Activated CD4-positive, alpha-beta T cell treated with anti-CD3 and anti-CD28 coated beads, Interleukin-2, Interleukin-4, amounts not matched to agents 100 ng/mL and 50 ng/mL, durations not matched to agents 16 hours and 8 hours (primary cell): ENCODE results near the gene ACTR8.
A peak's percentile ranks its signal among the peaks of the same experiment; 100 is the strongest.

ENCODE experiments used
- DNase-seq: peaks from one replicate; pipeline ENCODE4 v3.0.0-alpha.2; 2020; ENCODE audit warnings: low spot score

Gene ACTR8

DNA sequence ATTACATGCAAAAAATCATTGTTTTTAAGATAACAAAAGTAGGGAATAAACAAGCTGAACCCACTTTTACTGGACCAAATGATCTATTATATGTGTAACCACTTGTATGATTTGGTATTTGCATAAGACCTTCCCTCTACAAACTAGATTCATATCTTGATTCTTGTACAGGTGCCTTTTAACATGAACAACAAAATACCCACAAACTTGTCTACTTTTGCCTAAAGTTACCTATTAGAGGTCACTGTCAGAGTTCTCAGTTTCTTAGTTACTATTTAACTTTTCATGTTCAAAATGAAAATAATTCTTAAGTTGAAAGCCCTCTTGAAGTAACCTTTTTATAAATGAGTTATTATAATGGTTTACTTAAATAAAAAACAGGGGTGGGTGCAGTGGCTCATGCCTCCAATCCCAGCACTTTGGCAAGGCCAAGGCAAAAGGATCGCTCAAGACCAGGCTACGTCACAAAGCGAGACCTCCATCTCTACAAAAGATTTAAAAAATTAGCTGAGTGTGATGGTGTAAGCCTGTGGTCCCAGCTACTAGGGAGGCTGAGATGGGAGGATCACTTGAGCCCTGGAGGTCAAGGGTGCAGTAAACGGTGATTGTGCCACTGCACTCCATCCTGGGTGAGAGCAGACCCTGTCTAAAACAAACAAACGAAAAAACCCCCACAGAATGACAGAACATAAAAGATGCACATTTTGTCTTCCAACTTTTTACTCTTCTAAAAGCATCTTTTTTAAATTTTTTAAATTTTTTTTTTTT, 16.0 kb downstream of the ACTR8 start:
- no peak for DNase-seq

DNA sequence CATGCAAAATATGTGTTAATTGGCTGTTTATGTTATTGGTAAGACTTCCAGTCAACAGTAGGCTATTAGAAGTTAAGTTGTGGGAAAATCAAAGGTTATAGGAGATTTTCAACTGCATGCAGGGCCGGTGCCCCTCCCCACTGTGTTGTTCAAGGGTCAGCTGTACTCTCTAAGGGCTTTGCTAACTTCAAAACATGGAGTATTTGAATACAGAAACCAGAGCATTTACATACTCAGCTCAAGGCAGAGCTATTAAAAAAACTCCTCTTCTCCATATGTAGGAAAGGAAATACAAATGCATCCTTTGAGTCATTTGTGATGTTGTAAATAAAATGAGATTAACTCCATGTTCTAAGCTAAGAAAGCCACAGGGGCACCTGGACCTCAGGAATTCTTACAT, 18.8 kb downstream of the ACTR8 start:
- no peak for DNase-seq

DNA sequence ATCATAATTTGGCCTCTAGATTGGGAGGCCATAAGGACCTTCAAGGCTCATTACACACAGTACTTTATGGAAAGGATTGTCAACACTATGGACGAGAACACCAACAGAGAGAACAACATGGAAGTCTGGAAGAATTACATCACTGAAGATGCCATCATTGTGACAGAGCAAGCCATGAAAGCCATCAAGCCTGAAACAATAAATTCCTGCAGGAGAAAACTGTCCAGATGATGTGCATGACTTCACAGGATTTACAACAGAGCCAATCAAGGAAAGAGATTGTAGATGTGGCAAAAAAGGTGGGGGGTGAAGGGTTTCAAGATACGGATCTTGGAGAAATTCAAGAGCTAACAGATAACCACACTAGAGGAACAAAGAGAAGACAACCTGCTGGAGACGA, 19.7 kb downstream of the ACTR8 start:
- no peak for DNase-seq

DNA sequence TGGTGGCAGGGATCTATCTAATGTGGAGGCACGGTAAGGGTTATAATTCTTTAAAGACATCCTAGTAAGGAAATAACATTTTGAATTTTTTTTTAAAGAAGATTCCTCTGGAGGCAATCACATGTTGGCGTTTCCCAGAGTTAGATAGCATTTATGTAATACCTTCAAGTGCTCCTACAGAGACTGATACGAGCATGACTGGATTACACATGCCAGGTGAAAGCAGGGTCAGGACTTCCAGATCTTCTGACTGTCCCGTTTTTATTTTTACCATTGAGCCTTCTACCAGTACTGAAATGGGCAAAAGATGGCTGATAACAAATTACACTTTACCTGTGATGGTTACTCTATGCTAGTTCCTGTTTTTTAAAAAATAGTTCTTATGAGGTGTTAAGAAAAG, 21.8 kb downstream of the ACTR8 start:
- DNase-seq = no peak

DNA sequence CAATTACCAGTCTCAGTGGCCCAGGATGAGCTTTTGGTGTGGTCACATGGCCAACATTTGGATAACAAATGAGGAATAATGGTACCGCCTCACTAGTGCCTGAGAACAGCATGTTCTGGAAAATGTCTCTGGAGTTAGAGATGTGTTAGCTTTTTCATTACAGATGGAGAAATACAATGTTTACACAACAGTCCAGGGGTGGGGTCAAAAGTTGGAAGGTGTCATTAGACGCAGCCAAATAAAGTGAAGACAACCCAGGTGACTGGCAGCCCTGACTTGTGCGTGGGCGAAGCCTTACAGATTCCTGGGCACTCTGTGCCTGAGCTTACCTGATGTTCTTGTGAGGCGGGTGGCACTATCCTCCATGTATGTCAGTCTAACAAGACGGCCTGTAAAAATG, 22.8 kb downstream of the ACTR8 start:
- DNase-seq = no peak

DNA sequence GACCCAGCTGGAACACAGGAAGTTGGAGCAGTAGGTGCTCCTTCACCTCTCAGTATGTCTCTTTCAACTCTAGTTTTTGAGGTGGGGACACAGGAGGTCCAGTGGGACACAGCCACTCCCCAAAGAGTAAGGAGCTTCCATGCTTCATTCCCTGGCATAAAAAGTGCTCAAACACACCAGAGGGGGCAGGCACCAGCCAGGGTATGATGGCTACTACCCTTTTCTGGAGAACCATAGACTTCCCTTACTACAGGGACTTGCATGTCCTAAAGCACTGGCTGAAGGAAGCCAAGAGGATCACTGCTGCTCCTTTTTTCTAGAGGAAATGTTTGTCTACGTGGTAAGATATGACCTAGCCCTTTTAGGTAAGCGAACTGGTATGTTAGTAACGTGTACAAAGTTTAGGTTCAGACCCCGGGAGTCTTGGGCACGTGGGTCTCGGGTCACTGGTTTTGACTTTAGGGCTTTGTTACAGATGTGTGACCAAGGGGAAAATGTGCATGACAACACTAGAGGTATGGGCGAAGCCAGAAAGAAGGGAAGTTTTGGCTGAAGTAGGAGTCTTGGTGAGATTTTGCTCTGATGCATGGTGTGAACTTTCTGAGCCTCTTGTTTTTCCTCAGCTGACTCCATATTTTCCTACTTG, 23.7 kb downstream of the ACTR8 start:
- no peak for DNase-seq

DNA sequence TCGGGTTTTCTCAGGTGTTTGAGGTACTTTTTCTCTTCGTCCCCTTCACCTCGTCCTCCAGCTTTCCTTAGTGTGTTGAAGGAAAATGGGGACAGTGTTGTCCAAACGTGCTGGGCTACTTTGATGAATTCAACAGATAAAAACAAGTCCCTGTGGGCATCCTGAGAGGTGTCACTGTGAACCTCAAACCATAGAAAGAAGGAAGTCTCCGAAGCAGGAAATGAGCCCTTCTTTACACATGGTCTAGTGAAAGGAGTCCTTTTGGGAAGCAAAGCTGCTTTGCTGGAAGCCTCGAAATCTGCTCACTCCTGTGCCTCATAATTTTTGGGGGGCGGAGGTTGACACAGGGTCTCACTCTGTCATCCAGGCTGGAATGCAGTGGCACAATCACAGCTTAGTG, 25.0 kb downstream of the ACTR8 start:
- no peak for DNase-seq

DNA sequence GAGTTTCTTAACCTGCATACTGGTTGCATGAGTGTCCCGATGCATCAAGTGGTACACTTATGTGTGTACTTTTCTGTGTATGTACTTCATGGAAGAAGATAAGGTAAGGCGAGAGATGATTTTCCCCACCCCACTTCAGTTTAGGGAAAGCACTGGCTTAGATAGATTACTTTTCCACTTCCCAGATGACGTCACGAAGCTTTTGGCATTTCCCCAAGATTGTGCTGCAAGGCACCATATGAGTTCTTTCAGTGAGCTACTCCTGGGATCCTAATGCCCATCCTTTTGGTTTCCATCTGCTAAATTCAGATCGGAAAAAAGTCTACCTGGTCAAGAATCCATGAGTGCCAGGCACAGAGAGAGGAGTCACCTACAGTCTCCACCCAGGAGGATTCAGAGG, 31.1 kb downstream of the ACTR8 start:
- DNase-seq = no peak

DNA sequence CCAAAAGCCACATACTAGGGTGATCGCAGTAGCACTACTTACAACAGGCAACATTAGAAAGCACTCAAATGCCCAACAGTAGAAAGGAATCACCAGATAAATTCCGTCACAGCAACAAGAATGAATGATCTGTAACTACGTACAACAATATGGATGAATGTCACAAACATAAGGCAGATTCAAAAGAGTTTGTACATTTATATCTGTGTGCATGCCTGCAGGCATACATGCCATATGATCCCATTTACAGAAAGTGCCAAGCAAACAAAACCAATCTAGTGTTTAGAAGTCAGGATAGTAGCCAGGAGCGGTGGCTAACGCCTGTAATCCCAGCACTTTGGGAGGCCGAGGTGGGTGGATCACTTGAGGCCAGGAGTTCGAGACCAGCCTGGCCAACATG, 32.0 kb downstream of the ACTR8 start:
- no peak for DNase-seq

DNA sequence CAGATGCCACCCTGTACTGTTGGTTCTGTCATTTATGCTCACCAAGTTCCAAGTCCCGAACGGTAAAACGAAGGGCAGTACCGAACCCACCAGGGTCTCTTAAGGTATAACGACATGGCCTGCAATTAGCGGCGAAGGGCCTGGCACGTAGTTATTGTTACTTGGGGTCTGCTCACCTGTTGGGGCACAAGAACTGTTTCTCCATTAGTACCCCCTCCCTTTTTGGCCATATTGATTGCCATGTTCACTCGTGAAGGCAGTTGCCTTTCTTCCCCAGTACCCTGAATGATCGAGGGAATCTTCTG, 35.1 kb downstream of the ACTR8 start:
- DNase-seq = no peak

DNA sequence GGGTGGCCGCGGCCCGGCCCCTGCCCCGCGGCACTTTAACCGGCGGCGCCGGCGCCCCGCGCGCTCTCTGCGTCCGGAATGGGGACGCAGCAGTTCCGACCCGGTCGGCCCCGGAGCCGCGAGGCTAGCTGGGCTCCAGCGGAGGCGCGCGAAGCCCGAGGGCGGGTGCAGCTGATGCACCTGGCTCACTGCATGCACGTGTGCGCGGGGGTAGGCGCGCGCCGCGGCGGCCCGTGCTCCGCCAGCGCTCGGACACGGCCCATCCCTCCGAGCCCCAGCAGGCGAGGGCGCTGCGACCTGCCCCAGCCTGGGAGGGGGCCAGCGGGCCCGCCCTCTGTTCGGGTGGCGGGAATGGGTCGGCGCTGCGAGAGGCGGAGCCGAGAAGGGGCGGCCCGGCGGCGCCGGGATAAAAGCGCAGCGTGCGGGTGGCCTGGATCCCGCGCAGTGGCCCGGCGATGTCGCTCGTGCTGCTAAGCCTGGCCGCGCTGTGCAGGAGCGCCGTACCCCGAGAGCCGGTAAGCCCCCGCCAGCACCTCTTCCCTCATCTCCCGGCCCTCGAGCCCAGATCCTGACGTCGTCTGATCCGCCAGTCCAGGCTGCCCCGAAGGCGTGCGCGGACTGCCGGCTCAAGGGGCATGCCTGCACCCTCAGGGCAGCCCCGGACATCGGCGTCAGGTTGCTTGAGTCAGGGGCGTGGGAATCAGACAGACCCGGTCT, 35.7 kb downstream of the ACTR8 start, which contains the start of the genes CHDH and IL17RB:
TSS of gene CHDH (minus strand) at position 286 of the 717 bp plus-strand sequence. CDS start 22,411 bp downstream, outside the sequence.
TSS of gene IL17RB (plus strand) at position 435 of the 717 bp plus-strand sequence. CDS start at position 456, 21 bp downstream.
- peak; percentile 21 for DNase-seq

DNA sequence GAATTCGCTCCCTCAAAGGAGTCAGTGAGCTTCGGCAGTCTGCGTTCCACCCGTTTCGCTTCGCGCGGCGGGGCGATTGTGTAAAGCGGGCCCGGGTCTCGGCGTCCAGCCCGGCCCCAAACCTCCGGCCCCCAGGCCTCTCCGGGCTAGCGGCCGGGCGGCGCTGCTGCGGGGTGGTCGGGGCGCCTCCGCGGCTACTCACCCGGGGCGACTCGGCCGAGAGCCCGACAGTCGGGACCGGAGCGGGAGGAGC, 36.1 kb downstream of the ACTR8 start:
- DNase-seq = no peak

DNA sequence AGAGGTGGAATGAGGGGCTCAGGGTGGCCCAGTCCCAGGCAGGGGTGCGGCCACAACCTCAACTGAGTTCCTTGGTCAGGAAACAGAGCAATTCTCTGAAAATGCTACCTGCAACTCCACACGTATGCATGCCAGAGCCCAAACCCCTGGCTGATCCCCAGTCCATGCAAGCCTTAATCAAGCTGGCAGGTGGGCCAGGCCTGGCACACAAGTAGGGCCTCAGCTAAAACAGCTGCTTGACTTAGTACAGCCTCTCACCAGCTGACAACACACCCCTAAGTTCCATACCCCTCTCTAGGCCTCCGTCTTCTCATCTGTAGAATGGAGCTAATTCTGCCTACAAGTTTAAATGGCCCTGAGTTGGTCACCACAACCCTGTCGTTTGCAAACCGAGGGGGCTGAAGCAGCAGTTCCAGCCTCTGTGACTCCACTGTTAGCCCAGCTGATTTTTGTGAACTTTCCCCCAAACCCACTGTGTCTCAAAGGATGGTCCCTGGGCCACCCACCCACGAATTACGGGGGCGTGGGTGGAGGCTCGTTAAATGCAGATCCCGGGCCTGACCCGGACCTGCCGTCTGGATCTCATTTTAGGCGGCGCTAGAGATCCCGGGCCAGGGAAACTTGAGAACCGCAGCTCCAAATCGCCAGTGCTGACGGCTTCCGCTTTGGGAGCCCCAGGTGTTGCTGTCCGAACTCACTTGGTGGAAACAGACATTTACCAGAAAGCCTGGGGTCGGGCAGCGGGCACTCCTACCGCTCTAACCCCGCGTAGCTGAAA, 36.7 kb downstream of the ACTR8 start:
- DNase-seq = no peak

DNA sequence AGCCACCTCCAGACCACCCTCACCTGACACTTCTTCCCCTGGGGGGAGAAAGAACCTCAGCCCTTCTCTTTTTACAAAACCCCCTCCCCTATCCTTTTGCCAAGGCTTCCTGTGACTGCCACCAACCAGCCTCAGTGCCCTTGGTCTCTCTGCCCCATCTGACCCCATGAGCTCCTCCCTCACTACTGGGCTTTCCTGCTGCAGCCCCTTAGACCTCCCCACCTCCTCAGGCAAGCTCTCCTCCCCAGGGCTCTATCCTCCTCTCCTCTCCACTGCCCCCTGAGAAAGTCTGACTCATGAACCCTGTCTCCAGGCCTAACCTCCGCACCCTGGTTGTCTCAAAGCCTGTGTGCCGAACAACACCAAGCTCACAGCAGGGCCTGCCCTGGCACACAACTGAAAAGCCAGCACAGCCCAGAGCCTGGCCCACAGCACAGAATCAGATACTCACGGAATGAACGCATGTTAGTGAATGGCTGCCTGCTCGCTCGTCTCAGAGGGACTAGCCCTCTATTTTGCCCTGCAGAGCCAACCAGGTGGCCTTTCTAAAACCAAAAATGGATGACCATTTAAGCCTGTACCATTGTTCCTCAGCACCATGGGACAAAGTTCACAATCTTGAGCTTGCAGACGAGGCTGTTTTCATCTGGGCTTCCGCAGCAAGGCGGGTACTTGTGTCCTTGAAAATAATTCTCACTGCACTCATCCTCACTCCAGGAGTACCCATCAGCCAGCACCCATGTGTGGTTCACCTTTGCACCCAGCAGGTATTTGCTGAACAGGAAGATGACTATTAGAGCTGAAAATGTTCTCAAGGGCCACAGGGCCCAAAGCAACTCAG, 37.5 kb downstream of the ACTR8 start:
- no peak for DNase-seq

DNA sequence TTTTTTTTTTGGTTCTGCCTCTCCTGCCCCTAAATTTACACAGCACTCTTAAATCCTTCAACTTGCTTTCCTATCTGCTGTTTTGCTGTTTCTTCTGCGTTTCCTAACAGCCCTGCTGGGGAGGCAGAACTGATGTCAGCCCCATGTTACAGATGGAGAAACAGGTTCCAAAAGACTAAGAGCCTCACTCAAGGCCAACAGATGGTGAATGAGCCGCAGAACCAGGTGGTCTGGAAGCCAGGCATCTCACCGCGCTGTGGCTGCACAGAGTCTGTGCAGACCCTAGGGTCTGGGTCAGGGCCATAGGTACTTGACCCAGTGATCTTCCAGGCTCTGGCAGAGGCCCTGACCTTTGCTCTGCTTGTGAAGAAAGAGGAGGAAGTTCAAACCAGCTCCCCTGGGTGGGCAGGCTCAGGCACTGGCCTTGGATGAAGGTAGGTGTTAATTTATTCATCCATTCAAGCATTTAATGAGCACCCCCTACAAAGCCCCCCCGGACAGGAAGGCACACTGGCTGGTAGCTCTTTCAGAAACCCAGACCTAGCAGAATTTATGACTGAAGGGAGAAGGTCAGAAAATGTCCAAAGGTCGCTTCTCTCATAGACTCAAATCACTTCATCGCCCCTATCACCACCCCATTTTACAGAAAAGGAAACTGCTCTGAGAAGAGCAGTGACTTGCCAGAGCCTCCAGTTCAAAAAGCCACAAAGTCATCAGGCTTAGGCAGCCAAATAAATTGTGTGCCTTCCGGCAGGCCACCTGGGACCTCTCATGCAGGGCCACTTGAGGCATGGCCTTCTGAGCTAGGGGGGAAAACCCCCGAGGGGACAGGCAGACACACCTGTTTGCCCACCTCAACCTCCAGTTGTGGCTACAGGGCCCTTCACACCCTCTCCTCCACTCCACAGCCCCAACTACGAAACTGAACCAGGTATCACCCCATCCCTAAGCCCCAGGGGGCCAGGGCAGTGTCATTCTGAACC, 38.5 kb downstream of the ACTR8 start:
- no peak for DNase-seq

DNA sequence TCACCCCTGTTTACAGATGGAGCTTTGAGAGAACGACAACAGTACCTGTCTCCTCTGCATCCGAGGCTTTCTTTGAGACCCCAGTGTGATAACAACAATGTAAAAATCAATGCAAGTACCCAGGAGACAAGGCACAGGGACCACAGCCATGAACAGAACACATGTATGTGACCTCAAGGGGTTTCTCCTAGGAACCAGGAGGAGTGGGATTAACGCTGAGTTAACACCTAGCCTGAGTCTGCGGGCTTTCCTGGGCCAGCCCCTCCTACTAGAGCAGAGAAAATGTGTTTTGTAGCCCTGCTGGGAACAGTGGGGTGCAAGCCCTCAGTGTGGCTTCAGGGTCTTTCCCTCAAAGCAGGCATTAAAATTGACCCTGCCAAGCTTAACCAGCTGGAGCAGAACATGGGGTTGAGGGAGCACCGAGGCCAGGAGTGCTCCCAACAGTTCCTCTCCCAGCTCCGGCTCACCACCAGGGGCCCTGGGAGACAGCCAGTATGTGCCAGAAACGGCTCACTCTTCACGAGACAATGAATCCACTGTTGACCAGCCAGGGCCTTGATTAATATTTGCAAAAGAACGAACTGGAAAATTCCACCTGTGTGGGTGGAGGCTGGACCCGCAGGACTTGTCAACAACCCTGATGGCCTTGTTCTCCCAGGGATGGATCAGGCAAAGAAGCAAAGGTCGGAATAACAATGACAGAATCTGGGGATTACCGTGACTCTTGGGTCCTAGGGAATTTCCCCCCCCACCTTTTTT, 39.3 kb downstream of the ACTR8 start:
- DNase-seq = no peak

DNA sequence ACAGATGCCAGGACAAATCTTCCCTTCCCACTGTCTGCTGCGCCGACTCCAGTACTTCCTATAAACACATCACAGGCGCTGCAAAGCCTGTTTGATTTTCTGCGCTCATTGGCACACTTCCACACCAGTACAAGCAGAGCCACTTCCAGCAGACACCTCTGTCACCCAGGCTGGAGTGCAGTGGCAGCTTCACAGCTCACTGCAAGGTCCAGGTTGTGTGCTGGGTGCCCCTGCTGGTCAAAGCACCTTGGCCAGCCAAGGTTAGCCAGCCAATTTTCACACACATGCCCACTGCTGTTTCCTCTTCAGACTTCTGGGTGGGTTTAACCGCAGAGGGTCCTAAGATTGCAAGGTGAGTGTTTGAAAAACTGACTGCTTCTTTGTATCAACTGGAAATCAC, 40.7 kb downstream of the ACTR8 start:
- no peak for DNase-seq

DNA sequence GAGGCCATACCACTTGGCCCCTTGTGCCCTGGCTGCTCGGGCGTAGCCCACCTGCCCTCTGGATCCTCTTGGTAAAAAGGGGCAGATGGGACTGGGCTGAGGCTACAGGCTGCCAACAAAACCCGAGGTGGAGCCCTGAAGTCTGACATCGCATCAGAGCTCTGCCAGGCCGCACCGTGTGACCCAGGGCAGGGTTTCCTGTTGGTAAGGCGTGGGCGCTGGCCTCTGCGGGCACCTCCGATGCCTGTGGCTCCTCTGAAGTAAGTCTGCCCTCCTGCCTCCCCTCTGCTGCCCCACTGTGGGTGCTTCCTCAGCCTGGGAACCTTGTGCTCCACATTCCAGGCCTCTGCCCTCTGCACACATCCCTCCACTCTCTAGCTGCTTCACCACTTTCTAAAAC, 44.6 kb downstream of the ACTR8 start:
- no peak for DNase-seq

DNA sequence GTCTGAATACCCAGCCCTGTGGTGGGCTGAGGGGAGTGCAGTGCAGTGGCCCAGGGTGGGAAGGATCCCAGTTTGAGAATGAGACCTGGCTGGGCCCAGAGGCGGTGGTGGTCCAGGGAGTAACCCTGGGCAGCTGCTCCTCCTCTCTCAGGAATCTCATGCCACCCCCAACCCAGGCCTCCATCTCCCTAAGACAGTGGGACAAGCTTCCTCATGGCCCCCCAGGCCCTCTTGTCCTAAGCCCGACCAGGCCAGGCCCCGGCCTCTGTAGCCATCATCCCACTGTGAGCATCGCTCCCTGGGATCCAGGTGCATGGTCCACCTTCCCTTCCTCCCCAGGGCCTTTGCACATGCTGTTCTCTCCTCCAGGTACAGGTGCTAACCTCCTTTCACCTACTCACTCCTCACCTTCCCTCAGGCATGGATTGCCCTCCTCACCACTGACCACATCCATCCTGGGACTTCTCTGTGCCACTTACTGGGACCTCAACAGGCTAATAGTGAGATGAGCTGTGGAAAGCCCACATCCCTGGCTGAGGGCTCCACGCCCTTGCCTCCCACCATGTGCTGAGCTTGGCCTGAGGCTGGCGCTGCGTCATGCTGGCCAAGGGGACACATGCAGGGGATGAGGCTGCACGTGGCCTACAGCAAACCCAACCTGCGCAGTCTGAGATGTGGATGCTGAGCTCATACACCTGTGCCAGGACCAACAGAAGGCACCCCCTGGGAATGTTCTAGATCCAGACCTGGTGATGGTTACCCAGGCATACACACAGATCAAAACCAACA, 45.7 kb downstream of the ACTR8 start:
- no peak for DNase-seq
